GM21447 (cell line): ENCODE data around the gene METTL18.
A peak's percentile ranks its signal among the peaks of the same experiment; 100 is the strongest.
"Not testable (repeated sequence)": the region's sequence is repeated elsewhere in the genome, so short reads cannot be mapped to it uniquely, and the experiment has no call there.

Experiments used
- ATAC-seq: cut with Tn5 transposase; IDR thresholded peaks from one replicate; pipeline ENCODE4 v1.9.1; 2021; ENCODE audit not compliant: unreplicated experiment

METTL18 gene

DNA sequence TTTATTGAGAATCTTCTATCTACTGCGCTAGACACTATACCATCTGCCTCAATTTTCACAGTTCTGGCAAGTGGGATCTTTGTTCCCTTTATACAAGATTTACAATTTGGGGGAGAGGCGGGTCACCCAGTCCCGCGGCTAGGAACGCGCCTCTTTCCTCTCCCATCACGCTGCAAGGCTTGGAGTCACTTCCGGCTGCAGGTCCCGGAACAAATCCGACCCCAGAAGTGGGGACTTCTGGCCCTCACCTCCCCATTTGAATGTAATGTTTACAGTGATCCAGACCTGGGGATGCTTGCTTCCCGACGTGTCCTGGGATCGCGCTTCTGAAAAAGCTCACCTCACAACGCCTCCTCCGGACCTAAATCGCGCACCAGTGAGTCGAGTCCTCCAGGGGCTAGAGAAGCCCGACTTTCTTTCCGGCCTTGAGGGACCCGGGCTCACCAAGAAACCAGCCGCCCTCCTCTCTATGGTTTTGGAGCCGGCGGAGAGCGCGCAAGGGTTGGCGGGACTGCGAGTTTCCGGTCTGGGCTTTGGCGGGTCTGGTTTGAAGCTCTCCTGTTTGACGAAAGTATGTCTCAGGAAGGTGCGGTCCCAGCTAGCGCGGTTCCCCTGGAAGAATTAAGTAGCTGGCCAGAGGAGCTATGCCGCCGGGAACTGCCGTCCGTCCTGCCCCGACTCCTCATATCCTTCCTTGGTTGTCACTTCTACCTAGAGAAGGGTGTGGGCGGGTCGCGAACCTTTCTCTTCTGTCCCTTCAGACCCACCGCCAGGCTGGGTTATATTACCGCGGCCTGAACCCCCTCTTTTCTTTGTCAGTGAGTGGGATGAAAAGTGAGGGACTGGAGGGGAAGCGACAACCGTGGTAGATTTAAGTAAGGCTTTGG lies at the start of gene METTL18:
METTL18 (minus strand) TSS at position 378 of the 887 bp plus-strand sequence. CDS start 1,212 bp downstream, outside the sequence.
- ATAC-seq: peak; percentile 93

DNA sequence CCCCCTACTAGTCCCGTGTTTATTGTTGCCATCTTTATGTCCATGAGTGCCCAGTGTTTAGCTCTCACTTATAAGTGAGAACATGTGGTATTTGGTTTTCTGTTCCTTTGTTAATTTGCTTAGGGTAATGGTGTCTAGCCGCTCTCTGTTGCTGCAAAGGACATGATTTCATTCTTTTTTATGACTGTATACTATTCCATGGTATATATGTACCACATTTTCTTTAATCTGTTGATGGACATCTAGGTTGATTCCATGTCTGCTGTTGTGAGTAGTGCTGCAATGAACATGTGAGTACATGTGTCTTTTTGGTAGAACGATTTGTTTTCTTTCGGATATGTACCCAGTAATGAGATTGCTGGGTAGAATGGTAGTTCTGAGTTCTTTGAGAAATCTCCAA lies 44.2 kb upstream of the METTL18 start:
- ATAC-seq: no peak

DNA sequence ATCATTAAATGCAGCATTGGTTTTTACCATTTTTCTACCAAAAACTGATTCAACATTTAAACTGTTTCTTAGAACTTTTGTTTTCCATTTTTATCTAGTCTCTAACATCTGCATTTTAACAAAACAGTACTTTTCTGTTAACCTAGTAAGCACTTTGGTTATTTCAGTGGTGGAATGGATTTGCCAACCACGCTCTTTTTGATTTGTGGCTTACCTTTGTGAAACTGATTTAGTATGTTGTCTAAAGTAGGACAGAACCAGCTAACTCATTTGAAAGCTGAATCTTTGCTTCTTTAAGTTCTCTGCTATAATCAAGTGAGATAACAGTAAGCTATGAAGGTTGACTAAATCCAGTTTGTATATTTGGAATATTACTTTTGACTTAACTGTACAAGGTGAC lies 41.5 kb upstream of the METTL18 start:
- ATAC-seq: no peak

GRCh38 chr1:169835647-169836046 lies 40.9 kb upstream of the METTL18 start:
- no peak for ATAC-seq

DNA sequence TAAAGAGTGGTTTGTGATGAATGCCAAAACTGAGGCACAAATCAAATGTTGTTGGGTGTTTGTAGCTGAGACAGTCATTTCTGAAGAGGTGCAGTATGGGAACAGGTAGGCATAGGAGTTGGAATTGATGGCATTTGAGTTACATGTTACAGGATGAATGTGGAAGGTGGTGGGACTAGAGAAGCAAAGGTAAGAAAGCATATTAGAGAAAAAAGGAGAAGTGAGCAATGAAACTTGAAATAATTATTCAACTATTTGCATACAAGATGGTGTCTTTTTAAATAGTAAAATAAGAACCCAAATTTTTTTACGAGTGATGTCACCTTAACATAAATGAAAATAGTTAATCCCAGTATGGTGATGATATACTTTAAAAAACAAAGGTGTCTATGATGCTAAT lies 40.2 kb upstream of the METTL18 start:
- ATAC-seq: no peak

DNA sequence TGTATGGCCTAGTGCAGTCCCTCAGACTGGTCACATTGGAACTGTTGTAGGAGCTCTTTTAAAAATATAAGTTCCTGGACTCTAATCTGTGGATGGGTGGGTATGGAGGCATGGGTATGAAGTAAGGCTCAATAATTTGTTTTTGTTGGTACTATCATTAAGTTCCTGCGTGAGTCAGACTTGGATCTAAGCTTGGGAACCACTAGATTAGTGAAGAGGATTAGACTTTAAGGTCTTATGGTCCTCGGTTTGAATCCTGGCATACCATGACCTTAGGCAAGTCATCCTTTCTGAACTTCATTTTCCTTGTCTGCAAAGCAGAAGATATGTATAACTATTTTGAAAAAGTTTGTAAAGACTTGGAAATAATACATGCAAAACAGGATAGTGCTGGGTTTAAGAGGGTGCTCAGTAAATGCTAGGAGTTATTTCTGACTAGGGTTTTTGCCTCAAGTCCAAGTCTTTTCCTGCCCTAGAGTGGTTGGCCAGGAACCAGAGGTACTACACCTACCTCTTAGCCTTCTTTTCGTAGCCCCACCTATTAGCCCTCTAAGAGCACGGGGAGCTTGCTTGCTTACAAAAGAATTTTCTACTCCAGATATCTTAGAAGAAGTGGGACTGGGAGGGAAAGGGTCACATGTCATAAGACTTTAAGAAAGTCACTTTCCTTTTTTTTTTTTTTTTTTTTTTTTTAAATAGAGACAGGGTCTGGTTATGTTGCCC lies 38.6 kb upstream of the METTL18 start:
- no peak for ATAC-seq

DNA sequence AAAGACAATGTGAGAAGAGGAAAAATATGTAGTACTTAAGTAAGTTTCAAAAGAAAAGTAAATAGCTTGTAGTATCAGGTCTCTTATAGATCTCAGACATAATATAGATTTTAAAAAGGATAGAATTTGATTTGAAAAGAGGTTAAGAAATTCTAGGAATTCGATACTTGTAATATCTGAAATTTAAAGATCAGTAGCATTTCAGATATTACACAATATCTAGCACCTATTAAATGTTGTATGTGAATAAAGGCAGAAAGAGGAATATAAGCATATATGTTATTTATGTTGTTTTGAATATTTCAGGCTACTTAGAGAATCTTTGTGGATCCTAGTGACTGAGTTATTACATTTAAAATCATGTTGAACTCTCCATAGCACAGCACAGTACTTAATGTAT lies 35.0 kb upstream of the METTL18 start:
- no peak for ATAC-seq

- ATAC-seq: no peak
Observed at GRCh38 chr1:169824153-169824552, 29.4 kb upstream of the METTL18 start.

DNA sequence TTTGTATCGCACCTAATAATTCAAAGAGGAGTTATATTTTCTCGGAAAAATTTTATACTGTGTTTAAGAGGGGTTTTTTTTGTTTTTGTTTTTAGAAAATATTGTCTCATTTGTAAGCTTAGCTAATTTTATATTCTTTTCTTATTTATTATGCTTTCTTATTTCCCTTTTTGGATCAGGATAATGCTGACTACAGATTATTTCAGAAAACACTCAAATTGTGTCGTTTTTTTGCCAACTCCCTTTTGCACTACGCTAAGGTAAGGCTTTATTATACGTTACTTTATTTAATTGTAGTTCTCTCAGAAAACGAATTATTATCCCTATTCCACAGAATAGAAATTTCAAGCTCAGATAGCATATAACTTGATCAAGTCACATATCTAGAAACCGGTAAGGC lies 26.8 kb upstream of the METTL18 start:
- no peak for ATAC-seq

GRCh38 chr1:169816617-169817016 lies 21.9 kb upstream of the METTL18 start:
- no peak for ATAC-seq

DNA sequence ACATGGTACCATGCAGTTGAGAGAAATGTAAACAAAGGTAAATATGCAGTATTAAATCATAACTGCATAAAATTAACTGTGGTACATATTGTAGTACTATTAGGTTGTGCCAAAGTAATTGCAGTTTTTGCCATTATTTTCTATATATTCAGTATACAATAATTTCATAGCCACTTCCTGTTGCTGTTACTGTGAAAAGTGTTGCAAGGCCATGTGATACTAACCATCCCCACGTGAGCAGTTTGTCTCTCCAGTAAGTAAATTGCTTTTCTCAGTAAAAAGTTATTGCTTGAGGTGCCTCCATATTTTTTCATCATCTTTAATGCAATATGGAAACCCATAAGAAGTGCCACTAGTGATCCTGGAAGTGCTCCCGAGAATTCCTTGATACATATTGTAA lies 19.6 kb upstream of the METTL18 start:
- no peak for ATAC-seq

- ATAC-seq: no peak
Observed at GRCh38 chr1:169812131-169812530, 17.4 kb upstream of the METTL18 start.

- ATAC-seq: not testable (repeated sequence)
Observed at GRCh38 chr1:169811418-169812035, 16.8 kb upstream of the METTL18 start.

GRCh38 chr1:169809370-169810095 lies 14.8 kb upstream of the METTL18 start:
- no peak for ATAC-seq

GRCh38 chr1:169804941-169805340 lies 10.2 kb upstream of the METTL18 start:
- ATAC-seq: no peak

DNA sequence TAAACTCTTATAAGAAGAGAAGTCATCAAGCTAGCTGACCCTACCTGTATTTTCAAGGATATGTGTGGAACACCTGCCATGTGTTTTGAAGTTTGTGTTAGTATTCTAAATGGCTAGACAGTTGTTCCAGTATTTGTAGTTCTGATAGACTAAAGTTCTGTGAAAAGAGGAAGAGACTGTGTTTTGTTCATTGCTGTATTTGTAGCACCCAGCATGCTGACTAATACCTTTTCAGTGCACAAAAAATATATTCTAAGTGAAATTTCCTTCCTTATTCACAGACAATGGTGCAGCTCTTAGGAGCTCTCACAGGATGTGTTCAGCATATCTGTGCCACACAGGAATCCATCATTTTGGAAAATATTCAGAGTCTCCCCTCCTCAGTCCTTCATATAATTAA lies 8.2 kb upstream of the METTL18 start:
- no peak for ATAC-seq

DNA sequence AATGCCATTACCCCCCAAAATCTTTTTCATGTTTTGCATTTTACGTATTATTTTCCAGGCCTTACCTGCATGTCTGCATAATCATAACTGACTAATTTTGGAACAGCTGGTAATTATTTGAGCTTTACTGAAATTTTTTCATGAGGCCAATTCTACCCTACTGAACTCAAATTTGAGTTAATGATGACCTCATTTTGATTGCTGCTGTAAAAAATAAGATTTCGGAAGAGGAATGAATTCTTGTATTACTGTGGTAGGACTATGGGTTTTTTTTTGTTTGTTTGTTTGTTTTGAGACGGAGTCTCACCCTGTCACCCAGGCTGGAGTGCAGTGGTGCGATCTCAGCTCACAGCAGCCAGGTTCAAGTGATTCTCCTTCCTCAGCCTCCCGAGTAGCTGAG lies 2.6 kb upstream of the METTL18 start:
- no peak for ATAC-seq

GRCh38 chr1:169796274-169796810 lies 1.6 kb upstream of the METTL18 start:
- ATAC-seq: no peak

DNA sequence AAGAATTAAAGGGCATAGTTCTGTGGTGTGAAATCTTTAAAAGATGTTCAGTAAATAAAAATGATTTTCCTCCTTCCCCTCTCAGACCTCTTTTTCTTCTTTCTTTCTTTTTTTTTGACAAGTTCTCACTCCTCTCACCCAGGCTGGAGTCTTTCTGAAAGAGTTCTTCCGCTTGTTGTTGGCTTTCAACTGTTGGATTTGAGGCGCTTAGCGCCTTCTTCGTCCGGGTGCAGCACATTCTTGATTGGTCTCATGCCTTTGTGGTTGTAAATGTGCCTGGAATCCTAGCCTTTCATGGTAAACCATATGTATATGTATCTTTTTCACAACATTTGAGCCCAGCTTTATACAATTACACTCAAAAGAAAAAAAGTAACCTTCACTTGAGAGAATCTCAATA lies 980 bp upstream of the METTL18 start:
- ATAC-seq: no peak

DNA sequence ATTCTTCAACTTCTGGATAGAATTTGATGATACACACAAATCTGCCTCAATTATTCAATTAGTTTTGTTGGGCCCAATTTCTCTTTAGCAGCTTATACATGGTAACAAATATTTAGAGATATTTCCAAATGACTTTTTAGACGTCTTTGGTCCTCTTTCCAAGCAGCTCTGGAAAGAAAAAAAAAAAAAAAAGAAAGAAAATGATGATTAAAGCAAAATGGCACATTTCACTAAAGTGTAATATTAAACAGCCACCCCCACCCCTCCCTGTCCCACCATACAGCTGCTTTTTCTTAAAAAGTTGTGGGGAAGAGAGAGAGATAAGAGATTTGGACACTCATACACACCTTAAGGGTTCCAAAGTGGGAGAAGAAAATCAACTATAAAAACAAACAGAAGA lies 977 bp downstream of the METTL18 start:
- no peak for ATAC-seq

DNA sequence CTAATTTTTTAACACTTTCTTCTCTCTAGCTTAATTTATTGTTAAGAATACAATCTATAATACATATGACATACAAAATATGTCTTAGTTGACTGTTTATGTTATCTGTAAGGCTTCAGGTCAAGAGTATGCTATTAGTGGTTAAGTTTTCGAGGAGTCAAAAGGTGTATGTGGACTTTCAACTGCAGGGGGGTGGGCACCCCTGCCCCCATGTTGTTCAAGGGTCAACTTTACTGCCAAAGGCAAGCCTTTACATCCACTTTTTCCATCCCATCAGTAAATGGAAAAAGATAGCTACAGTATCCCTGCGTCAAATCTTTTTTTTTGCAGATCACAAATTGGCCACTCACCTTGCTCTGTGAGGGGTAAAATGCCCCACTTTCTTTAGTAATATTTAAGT lies 6.3 kb downstream of the METTL18 start:
- no peak for ATAC-seq
